Fibroblast of skin of back (primary cell): ENCODE results near the gene DCUN1D1.

ENCODE experiments used
- DNase-seq: peaks from one replicate; pipeline ENCODE4 v3.0.0-alpha.2; 2013

Gene DCUN1D1

GRCh38 chr3:182971637-182972036 lies 8.7 kb downstream of the DCUN1D1 start:
- DNase-seq, result peak; percentile 24

GRCh38 chr3:182970811-182971418 lies 9.4 kb downstream of the DCUN1D1 start:
- DNase-seq, result no peak

GRCh38 chr3:182969853-182970252 lies 10.5 kb downstream of the DCUN1D1 start:
- DNase-seq, result no peak

GRCh38 chr3:182969277-182969676 lies 11.1 kb downstream of the DCUN1D1 start:
- DNase-seq, result peak; percentile 71

GRCh38 chr3:182967218-182968204 lies 12.8 kb downstream of the DCUN1D1 start:
- no peak for DNase-seq

GRCh38 chr3:182965861-182966366 lies 14.4 kb downstream of the DCUN1D1 start:
- no peak for DNase-seq

GRCh38 chr3:182964179-182964578 lies 16.2 kb downstream of the DCUN1D1 start:
- no peak for DNase-seq

- no peak for DNase-seq
Measured at GRCh38 chr3:182962166-182962565, 18.2 kb downstream of the DCUN1D1 start.

- DNase-seq, result no peak
Measured at GRCh38 chr3:182959474-182960350, 20.6 kb downstream of the DCUN1D1 start.

GRCh38 chr3:182957676-182958266 lies 22.6 kb downstream of the DCUN1D1 start:
- DNase-seq, result no peak

GRCh38 chr3:182957226-182957625 lies 23.1 kb downstream of the DCUN1D1 start:
- no peak for DNase-seq

GRCh38 chr3:182954553-182955235 lies 25.6 kb downstream of the DCUN1D1 start:
- no peak for DNase-seq

GRCh38 chr3:182949688-182950087 lies 30.6 kb downstream of the DCUN1D1 start:
- no peak for DNase-seq

GRCh38 chr3:182948305-182948704 lies 32.0 kb downstream of the DCUN1D1 start:
- no peak for DNase-seq

- no peak for DNase-seq
Measured at GRCh38 chr3:182947888-182948287, 32.5 kb downstream of the DCUN1D1 start.

- no peak for DNase-seq
Measured at GRCh38 chr3:182941719-182942118, 38.6 kb downstream of the DCUN1D1 start.

GRCh38 chr3:182940266-182940808 lies 40.0 kb downstream of the DCUN1D1 start:
- DNase-seq, result no peak

GRCh38 chr3:182937293-182938051 lies 42.9 kb downstream of the DCUN1D1 start:
- DNase-seq, result no peak

GRCh38 chr3:182936918-182937285 lies 43.4 kb downstream of the DCUN1D1 start:
- no peak for DNase-seq

- no peak for DNase-seq
Measured at GRCh38 chr3:182936239-182936917, 44.0 kb downstream of the DCUN1D1 start.
